ENCODE results near the gene PLAA.
A peak's percentile ranks its signal among the peaks of the same experiment; 100 is the strongest.
"Not testable (repeated sequence)": the region's sequence is repeated elsewhere in the genome, so short reads cannot be mapped to it uniquely, and the experiment has no call there.

Gene PLAA

DNA sequence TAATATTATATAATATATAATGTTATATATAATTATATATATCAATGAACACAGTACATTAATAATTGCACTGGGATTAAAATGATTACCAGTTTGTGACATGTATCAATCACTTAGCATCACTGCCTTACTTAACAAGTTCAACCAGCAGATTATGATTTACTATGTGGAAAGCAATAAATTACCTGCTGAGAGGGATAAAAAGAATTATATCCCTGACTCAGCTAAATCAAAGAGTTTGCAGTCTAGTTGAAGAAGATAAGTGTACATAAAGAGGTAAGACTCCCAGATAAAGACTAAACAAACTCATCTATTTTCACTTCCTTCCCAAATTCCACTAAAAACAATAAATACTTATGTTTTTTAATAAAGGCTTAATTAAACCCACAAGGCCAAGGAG, 11.2 kb downstream of the PLAA start:
- DNase-seq (ENCODE audit: low read depth in 2 of 2) = no peak

DNA sequence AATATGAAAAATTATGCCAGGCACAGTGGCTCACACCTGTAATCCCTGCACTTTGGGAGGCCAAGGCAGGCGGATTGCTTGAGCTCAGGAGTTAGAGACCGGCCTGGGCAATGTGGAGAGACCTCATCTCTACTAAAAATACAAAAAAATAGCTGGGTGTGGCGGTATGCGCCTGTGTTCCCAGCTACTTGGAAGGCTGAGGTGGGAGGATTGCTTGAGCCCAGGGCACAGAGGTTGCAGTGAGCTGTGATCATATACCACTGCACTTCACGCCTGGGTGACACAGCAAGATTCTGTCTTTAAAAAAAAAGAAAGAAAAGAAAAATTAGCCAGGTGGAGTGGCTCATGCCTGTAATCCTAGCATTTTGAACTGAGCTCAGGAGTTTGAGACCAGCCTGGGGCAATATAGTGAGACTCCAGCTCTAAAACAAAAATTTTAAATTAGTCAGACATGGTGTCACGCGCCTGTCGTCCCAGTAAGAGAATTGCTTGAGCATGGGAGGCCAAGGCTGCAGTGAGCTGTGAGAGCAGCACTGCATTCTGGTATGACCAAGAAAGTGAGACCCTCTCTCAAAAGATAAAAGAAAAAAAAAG, 18.0 kb downstream of the PLAA start:
- DNase-seq (ENCODE audit: low read depth in 2 of 2) = no peak

DNA sequence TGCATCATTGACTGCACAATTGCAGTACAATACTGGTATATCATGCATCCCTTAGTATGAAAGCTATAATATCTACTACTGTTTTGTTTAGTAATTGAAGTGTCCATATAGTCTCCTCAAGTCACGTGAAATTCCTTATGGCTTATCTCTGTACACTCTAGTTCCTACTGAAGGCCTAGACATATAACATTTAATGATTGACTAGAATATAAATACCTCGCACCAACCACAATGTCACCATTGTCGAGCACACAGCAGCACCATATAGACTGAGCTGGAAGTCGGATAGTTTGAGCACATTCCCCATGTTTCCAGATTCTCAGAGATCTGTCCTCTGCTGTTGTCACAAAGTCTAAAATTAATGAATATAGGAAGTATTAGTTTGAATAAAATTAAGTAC, 21.4 kb downstream of the PLAA start:
- no peak for DNase-seq (ENCODE audit: low read depth in 2 of 2)

DNA sequence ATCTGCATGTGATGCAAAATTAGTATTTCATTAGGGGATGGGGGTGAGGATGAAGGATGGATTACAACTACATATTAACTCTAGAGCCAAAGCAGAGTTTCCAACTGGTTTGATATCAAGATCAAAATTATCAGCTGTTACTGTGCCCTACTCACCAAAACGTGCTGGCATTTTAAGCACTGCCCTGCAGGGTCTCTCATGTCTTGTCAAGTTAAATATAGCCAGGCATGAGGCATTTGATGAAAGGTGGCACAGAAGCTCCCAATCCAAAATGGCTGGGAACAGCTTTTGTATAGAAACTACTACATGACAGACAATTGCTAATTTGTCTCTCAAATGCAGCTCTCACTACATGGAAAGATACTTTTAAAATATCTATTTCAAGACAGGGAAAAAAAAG, 27.3 kb downstream of the PLAA start:
- DNase-seq (ENCODE audit: low read depth in 2 of 2) = no peak

DNA sequence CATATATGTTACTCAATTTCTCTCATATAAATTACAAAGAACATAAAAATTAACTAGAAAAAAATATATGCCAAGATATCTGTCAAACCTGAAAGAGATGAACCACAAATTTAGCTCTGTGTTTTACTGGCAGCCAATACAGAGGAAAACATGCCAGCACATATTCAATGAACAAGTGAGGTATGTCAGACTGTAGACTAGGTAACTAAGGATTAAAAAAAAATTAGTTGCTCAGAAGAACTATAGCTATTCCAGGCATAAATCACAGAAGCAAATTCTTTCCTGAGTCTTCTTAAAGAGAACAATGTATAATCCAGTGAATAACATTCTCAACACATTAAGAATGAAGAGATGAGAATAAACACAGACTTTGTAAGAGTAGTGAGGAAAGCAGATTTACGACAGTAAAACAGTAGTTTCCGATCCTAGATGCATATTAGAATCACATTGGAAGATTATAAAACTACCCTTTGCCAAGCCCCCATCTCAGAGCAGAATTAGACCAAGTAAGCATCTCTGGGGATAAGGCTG, 33.8 kb downstream of the PLAA start:
- no peak for DNase-seq (ENCODE audit: low read depth in 2 of 2)

DNA sequence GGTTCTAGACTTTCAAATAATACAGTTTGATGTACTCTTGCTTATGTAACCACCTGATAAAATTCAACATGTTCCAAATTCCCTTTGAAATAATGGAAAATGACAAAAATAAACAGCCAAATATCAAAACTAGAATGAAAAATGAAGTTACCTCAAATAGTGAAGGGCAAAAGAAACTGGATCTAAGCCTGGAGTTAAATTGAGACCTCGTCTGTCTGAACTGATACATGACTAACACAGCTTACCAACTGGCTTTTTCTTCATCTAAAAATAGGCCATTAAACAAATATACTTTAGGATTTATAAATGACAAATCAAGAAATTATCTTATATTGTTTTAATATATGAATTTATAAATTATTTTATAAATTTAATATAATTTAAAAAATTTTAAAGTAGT, 42.4 kb downstream of the PLAA start:
- no peak for DNase-seq (ENCODE audit: low read depth in 2 of 2)

DNA sequence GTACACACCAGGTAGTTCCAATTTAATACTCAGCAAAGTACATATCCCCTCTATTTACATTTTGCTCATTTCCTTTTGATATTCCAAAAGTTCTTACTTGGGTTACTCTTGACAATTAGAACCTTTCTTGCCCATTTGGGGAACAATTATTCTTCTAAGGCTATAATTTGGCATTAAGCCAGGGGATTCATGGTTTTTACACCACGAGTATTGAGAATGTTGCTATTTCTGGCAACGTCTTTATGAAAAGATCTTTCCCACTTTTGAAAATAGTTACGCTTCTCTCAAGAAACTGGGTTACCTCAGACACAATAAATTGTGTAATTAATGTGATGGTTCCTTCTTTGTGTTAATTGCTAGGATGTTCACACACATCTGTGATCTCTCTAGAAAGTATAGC, 43.0 kb downstream of the PLAA start:
- DNase-seq (ENCODE audit: low read depth in 2 of 2) = no peak

DNA sequence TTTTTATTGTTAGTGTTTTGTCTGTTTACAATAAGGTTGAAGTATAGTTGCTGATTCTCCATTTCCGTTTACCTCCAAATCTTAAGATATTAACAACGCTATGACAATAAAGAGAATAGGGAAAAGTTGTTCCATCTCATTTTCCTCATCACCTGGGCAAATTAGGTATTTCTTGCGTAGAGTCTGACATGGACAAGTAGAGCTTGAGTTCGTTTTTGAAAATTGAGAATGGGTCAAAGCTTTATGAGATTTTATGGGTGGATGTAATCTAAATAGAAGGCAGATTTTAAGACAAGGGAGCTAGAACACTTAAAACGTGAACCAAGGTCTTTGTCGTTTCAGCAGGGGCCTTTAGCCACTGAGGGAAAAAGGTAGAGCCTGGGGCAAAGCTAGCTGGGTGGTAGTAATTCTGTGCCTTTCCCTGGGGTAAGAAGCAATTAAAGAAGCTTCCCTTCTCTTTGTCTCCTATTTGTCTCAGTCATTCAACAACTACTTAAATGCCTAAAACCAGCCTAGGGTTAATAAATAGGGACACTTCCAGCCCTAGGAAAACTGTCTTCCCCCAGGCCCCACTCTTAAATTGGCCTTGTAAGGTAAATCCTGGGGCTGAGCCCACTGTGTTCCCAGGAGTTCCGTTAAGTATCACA, 53.9 kb downstream of the PLAA start:
- no peak for DNase-seq (ENCODE audit: low read depth in 2 of 2)

DNA sequence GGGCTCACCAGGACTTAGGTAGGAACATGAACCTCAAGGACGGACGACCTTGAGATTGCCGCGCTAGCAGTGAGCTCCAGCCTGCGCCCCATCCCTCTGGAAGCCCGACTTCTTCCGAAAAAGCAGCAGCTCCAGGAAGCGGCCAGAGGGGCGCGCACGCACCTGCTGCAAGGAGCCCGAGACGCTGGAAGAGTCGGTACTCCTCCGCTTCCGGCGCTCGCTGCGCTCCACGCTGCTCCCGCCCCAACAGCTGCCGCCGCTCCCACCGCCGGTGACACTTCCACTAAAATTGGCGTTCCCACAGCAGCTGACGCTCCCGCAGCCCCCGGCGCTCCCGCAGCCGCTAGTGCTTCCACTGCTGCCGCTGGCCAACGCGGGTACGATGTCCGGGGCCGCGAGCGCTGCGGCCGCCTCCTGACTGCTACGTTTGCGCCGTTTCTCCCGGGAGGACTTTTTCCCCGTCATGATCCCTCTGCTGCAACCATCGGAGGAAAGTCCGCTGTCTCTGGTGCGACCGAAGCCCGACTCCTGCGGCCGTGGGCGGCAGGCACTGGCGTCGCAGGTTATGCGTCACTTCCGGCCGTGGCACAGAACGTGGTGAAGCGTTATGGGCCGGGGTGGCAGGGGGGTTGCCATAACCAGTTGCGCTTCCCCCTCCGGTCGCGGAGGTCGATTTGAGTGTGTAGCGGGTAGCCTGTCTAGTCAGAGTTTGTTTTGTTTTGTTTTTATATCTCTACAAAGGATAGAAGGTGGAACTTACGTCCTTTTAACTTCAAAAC, 54.6 kb downstream of the PLAA start, which contains the start of gene CAAP1:
TSS of gene CAAP1 (minus strand) at position 552 of the 779 bp plus-strand sequence. CDS start at position 465, 87 bp downstream.
- DNase-seq (ENCODE audit: low read depth in 2 of 2) = peak; percentile 90 to 95

DNA sequence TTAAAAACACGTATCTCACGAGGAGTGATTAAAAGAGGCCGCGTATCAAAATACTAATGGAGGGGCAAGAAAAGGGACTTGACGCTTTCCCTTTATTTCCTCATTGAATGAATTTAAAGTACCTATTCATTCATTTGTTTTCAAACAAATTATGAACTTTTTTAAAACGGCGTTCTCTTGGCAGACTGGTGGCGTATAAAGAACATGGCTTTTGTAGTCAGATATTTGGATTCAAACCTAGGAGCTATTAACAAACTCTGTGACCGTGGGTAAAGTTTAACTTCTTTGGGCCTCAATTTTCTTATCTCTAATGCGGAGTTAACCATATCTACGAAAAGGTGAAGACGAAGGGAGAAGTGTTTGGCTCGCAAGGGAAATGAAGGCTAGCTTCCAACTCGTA, 55.3 kb downstream of the PLAA start:
- no peak for DNase-seq (ENCODE audit: low read depth in 2 of 2)

DNA sequence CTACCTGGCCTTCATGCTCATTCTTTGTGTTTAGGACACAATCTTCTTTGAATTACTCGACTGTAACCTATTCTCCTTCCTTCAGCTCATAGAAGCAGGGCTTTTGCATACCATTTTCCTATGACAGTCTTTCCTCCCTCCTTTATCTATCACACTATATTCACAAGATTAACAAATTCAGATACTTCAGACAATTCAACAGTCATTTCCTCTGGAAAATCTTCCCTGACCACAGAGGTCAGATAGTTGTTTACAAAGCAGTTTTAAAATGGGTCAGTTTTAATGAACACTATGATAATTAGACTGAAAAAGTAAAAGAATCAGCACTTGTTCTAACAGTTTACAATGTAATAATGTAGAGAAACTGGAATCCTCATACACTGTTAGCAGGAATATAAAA, 58.8 kb downstream of the PLAA start:
- no peak for DNase-seq (ENCODE audit: low read depth in 2 of 2)

DNA sequence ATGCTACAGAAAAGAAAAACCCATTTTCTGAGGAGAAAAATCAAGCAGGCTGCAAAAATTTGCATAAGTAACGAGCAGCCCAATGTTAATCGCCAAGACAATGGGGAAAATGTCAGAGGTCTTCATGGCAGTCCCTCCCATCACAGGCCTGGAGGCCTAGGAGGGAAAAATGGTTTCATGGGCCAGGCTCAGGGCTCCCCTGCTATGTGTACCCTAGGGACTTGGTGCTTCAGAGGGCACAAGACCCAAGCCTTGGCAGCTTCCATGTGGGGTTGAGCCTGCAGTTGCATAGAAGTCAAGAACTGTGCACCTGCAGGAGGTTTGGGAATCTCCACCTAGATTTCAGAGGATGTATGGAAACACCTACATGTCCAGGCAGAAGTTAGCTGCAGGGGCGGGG, 64.9 kb downstream of the PLAA start:
- DNase-seq (ENCODE audit: low read depth in 2 of 2) = no peak

DNA sequence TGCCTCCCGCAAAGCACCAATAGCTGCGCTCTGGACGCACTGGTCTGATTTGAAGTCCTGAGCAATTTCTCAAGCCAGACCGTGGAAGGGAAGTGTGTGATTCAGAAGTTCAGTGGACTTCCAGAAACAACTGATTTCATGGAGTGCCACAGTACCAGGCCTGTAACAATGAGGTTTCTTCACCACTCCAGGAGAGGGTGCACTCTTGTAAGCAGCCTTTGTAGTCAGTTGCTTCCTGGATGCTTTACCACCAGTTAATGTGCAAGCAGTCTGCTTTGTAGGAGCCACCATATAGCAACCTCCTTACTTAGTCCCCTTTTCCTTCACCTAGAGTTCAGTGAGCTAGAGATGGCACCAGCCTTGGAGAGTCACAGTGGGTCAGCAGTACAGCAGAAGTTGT, 66.8 kb downstream of the PLAA start:
- DNase-seq (ENCODE audit: low read depth in 2 of 2) = no peak

DNA sequence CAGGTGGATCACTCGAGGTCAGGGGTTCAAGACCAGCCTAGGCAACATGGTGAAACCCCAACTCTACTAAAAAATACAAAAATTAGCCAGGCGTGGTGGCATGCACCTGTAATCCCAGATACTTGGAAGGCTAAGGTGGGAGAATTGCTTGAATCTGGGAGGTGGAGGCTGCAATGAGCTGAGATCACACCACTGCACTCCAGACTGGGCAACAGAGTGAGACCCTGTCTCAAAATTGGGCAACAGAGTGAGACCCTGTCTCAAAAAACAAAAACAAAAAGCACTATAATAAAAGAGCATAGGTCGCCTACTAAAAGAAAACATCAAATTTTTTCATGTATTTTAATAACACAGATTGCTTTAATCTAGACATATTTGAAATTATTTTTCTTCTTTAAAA, 71.9 kb downstream of the PLAA start:
- DNase-seq (ENCODE audit: low read depth in 2 of 2) = not testable (repeated sequence)

DNA sequence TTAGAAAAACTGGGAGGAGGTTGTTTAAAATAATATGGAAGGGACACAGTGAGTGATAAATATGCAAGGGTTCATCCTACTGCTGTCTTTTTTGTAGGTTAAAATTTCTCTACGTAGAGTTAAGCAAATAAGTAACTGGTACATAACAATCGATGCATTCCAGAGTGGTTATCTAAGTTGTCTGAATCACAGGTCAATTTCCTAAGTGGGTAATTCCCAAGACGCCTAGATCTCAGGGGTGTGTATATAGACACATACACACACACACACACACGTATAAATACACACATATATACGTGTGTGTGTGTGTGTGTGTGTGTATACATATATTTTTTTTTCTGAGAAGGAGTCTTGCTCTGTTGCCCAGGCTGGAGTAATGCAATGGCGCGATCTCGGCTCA, 76.8 kb downstream of the PLAA start:
- no peak for DNase-seq (ENCODE audit: low read depth in 2 of 2)

DNA sequence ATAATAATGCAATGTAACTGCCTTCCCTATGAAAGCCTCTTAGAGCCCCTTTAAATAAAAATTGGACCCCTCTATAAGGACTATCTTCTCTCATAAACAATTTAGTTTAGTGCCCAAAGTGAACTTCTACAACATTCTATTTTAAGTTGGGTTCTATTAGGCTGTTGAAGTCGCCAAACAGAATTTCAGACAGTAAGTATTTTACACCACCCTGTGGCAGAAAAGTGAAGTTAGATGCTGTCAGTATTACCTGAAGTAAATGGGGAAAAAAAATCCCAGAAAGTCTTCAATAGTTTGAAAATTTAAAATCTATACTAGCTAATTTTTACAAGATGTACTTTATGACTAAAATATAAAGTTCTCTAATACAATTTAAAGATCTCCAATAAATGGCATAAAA, 84.0 kb downstream of the PLAA start:
- no peak for DNase-seq (ENCODE audit: low read depth in 2 of 2)

DNA sequence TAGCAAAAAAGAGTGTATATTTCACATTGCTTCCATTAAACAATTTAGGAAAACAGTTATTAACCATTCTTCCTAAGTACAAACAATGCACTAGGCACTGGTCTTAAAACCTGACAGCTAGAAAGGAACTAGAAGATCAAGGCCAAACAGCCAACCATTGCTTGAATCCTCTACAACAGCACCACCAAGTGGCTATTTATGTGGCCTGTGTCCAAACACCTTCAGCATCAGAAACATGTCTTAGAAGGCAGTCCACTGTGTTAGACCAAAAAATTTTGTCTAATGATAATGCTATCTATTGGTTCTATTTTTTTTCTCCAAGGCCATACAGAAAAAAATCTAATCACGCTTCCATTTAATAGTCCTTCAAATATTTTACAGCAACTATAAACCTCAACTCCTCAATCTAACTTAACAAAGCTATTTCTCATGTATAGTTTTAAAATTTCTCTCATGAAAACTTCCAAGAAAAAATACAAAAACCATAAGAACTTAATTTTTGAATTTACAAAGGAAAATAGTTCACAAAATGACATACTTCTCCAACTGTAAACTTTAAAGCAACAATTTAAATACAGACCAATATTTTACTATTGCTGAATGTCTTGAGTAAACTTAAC, 90.5 kb downstream of the PLAA start:
- DNase-seq (ENCODE audit: low read depth in 2 of 2) = no peak
